Nephron (organoid): ENCODE data around the gene CAPN12.

ENCODE experiments used
- H3K27ac Mint-ChIP-seq, 3 experiments: 2 replicates each; pipeline ENCODE4 v1.8.0; 2020; ENCODE audit warnings: mixed read lengths in 3 of 3, mild to moderate bottlenecking in 2 of 3, moderate library complexity in 1 of 3
- H3K27me3 Mint-ChIP-seq: 2 replicates; pipeline ENCODE4 v1.8.0; 2021; ENCODE audit warnings: low read depth, mild to moderate bottlenecking, moderate library complexity, mixed read lengths
- H3K36me3 Mint-ChIP-seq: 2 replicates; pipeline ENCODE4 v1.8.0; 2020; ENCODE audit warnings: low read depth, mixed read lengths
- H3K4me1 Mint-ChIP-seq: 2 replicates; pipeline ENCODE4 v1.8.0; 2020; ENCODE audit warnings: mixed read lengths
- H3K4me3 Mint-ChIP-seq, 3 experiments: 2 replicates each; pipeline ENCODE4 v1.8.0; 2020; ENCODE audit warnings: mild to moderate bottlenecking in 3 of 3, mixed read lengths in 3 of 3, moderate library complexity in 2 of 3
- H3K9me3 Mint-ChIP-seq: 2 replicates; pipeline ENCODE4 v1.8.0; 2020; ENCODE audit warnings: mixed read lengths
- TF ChIP-seq, protein P1 (sequence below), 3 experiments: fragments of 200-600 bp; sonication (generic); IDR thresholded peaks; one replicate each; pipeline ENCODE4 v1.5.0; 2021; ENCODE audit warnings: antibody characterized with exemption in 3 of 3; ENCODE audit not compliant: unreplicated experiment in 3 of 3

The CAPN12 gene

DNA sequence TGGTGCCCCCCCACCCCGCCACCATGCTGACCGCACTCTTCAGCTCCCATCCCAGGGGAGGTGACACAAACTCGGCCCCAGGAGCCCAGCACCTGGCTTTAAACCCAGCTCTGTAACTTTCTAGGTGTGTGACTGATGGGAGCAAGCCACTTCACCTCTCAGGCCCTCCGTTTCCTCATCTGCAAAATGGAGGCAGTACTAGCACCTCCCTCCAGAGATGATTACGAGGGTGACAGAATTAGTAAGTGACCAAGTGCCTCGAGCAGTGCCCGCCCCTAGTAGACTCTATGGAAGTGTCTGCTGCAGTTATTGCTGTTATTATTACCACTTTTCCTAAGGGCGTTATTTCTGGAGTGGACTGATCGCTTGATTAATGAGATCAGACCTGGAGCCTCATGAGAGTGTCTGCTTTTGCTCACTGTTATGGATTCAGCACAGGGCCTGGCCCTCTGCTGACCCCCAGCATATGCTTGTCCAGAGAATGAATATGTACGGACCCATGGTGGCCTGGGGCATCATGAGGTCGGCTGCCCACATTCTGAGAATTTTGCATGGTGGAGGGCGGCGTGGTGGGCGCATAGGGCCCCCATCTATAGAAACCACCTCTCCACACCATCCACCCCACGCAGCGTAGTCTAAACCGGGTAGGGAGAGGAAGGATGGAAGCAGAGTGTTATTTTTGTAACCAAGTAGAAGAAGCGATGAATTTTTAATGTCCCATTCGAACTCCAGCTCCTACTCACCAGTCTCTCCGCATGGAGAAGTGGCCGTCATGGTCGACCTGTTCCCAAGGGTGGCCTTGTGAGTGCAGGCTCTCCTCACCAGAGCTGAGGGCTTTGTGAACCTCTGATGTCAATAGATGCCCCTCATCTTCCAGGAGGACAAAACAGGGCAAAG, 48.2 kb downstream of the CAPN12 start:
- H3K36me3 Mint-ChIP-seq: peaks cover 24% of the 10 kb centered on the region
- H3K4me3 Mint-ChIP-seq: peak overlapping the region in 1 of 3 experiments; percentile 8
- no peaks in the 10 kb centered on the region for H3K9me3 Mint-ChIP-seq
- H3K27me3 Mint-ChIP-seq: no peaks in the 10 kb centered on the region
- peaks cover 89% of the 10 kb centered on the region for H3K4me1 Mint-ChIP-seq
- TF ChIP-seq, protein P1, sequence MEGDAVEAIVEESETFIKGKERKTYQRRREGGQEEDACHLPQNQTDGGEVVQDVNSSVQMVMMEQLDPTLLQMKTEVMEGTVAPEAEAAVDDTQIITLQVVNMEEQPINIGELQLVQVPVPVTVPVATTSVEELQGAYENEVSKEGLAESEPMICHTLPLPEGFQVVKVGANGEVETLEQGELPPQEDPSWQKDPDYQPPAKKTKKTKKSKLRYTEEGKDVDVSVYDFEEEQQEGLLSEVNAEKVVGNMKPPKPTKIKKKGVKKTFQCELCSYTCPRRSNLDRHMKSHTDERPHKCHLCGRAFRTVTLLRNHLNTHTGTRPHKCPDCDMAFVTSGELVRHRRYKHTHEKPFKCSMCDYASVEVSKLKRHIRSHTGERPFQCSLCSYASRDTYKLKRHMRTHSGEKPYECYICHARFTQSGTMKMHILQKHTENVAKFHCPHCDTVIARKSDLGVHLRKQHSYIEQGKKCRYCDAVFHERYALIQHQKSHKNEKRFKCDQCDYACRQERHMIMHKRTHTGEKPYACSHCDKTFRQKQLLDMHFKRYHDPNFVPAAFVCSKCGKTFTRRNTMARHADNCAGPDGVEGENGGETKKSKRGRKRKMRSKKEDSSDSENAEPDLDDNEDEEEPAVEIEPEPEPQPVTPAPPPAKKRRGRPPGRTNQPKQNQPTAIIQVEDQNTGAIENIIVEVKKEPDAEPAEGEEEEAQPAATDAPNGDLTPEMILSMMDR (IDR thresholded peaks at IDR 0.05; ENCODE audit: unreplicated experiment in 3 of 3): no peak
- H3K27ac Mint-ChIP-seq: peak overlapping the region; percentile 81 to 99 (median 90)

DNA sequence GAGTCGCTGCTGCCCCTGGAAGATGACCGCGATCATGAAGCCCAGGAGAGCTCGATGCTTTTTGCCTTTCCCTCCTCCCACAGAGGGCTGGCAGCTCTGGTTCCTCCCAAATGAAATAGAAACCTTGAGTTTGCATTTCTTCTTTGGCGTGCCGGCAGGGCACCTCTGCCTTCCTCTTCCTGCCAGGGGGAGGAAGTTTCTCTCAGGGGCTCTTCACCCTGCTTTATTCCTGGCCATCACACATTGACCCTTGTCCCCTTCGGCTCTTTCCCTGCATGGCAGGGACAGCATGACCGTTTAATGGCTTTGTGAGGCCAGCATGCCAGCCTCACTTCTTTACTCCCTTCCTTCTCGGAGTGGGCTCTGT, 49.0 kb downstream of the CAPN12 start:
- H3K4me3 Mint-ChIP-seq: peak overlapping the region in 2 of 3 experiments; percentile 24 to 48
- no peaks in the 10 kb centered on the region for H3K9me3 Mint-ChIP-seq
- peaks cover 17% of the 10 kb centered on the region for H3K36me3 Mint-ChIP-seq
- TF ChIP-seq, protein P1 (IDR thresholded peaks at IDR 0.05; ENCODE audit: unreplicated experiment in 3 of 3): no peak
- H3K4me1 Mint-ChIP-seq: peaks cover 81% of the 10 kb centered on the region
- H3K27me3 Mint-ChIP-seq: no peaks in the 10 kb centered on the region
- peak overlapping the region; percentile 90 to 99 (median 94) for H3K27ac Mint-ChIP-seq

DNA sequence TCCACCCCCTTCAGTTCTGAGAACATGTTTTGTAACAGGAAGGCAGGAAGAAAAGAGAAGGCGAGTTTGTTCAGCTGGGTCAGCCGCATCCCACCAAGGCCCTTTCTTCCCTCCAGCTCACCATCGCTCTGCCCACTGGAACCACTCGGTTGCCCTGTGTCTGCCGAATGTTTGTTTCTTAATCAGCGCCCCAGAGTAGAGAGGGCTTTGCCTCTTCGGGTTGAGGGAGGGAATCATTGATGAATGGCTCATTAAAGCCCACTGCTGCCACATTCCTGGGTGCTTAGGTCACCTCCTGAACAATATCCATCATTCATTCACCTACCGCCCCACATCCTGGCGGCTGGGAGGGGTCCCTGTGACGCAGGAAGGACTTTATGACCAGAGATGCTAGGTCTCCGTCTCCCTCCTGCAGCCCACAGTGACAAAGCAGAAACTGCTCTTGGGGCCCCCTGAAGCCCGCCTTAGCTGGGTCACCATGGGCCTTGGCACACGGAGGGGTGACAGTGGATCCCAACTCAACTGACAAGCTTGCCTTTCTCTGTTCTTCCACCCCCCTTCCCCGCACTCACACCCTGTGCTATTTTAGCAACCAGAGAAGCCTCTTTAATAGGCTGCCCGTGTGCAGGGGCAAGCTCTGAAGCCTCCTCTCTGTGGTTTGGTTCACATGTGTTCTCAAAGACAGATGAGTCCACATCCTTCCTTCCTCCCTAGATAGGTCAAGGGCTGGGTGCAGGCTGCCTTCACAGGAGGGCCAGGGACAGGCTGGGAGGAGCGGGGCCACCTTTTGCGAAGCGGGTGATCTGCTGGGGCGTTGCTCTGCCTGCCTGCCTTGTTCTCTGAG, 50.7 kb downstream of the CAPN12 start:
- Mint-ChIP-seq H3K9me3 (no peaks in the 10 kb centered on the region), H3K36me3 (peaks cover 28% of the 10 kb centered on the region), H3K4me1 (peaks cover 80% of the 10 kb centered on the region)

DNA sequence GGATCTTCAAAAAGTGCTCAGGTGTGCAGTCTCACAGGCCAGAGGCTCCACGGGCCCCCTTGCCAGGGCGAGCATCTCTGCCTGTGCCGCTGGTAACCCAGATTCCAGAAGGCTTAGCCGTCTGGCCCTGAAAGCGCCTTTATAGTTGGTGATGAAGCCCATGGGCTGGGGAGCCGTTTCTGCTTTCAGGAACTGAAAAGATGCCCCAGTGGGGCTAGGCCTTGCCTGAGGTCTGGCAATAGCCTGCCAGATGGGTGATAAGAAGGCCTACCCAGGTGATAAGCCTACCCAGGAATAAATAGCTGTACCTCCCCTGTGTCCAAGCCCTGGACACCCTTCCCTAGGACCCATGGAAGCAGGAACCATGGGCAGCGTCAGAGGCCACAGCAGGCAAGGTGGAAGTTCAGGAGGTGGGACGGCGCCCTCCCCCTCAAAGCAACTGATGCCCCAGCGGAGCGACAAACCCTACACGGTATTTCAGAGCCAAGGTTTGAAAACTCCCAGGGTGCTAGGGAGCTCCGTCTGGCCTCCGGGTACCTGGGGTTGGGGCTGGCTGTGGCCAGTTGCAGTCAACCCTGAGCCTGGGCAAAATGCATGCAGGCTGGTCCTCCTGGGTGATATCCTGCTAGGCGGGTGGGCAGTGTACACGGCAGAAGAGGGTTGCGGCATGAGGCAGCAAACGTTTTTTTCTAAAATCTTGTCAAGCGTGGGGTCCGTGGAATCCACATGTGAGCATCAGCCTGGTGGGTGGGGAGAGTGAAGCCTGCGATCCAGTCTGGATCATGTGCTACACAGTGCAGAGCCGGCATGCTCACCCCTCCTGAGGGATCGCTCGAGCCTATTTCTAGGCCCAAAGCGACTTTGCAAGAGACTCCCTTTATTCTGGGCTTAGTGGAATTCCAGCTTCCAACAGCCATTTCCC, 51.6 kb downstream of the CAPN12 start:
- peak overlapping the region; percentile 97 to 99 (median 98) for H3K27ac Mint-ChIP-seq
- no peaks in the 10 kb centered on the region for H3K9me3 Mint-ChIP-seq
- H3K4me3 Mint-ChIP-seq: peak overlapping the region in 1 of 3 experiments; percentile 37
- H3K4me1 Mint-ChIP-seq: peaks cover 71% of the 10 kb centered on the region
- TF ChIP-seq, protein P1 (IDR thresholded peaks at IDR 0.05; ENCODE audit: unreplicated experiment in 3 of 3): no peak
- H3K36me3 Mint-ChIP-seq: peaks cover 30% of the 10 kb centered on the region
- peaks cover 3% of the 10 kb centered on the region for H3K27me3 Mint-ChIP-seq

More for the DNA sequence above, 50.7 kb downstream of the CAPN12 start:
- H3K27ac Mint-ChIP-seq: peak overlapping the region; percentile 97 to 99 (median 98)
- TF ChIP-seq, protein P1 (IDR thresholded peaks at IDR 0.05; ENCODE audit: unreplicated experiment in 3 of 3): no peak
- H3K27me3 Mint-ChIP-seq: peaks cover 3% of the 10 kb centered on the region
- peak overlapping the region in 2 of 3 experiments; percentile 37 to 46 for H3K4me3 Mint-ChIP-seq

DNA sequence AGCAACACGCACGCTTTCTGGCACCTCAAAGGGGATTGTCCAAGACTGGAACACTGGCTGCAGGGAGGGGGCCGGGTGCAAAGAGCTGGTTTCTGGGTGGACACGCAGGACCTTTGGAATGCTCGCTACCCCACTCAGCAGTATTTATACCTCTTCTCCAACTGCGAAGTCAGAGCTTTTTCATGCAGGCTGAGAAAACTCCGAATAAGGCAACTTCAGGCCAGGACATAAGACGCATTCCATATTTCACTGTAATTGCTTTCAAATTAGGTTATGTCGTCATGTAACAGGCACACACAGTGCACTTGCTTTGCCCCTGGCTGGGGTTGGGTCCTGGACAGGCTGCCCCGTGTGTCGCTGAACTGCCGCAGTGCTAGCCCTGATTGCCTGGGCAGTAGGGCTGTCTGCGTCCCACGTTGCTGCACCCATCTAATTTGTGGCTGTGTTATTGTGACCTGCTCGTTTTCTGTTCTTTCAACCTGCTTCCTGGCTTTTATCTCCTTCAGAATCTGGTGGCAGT, 52.3 kb downstream of the CAPN12 start:
- H3K36me3 Mint-ChIP-seq: peaks cover 34% of the 10 kb centered on the region
- H3K4me3 Mint-ChIP-seq: peak overlapping the region in 1 of 3 experiments; percentile 63
- H3K4me1 Mint-ChIP-seq: peaks cover 72% of the 10 kb centered on the region
- H3K9me3 Mint-ChIP-seq: no peaks in the 10 kb centered on the region
- peak overlapping the region; percentile 97 to 99 (median 98) for H3K27ac Mint-ChIP-seq
- TF ChIP-seq, protein P1 (IDR thresholded peaks at IDR 0.05; ENCODE audit: unreplicated experiment in 3 of 3): no peak
- peaks cover 3% of the 10 kb centered on the region for H3K27me3 Mint-ChIP-seq
